IPS-15b (cell line): ENCODE measurements around the gene RNASET2.
"Not testable (repeated sequence)": the region's sequence is repeated elsewhere in the genome, so short reads cannot be mapped to it uniquely, and the experiment has no call there.

Experiments used
- H3K27me3 ChIP-seq: one replicate; pipeline ENCODE4 v1.6.1; 2013; ENCODE audit warnings: low read length; ENCODE audit not compliant: control insufficient read depth, insufficient read depth
- H3K36me3 ChIP-seq: one replicate; pipeline ENCODE4 v1.6.1; 2013; ENCODE audit warnings: low read length; ENCODE audit not compliant: control insufficient read depth, insufficient read depth
- H3K4me1 ChIP-seq: one replicate; pipeline ENCODE4 v1.6.1; 2013; ENCODE audit warnings: mild to moderate bottlenecking, low read length; ENCODE audit not compliant: control insufficient read depth, insufficient read depth
- H3K4me3 ChIP-seq: one replicate; pipeline ENCODE4 v1.5.1; 2013; ENCODE audit warnings: low read depth, low read length
- H3K9ac ChIP-seq: one replicate; pipeline ENCODE4 v1.6.1; 2013; ENCODE audit warnings: low read depth, mild to moderate bottlenecking, low read length
- H3K9me3 ChIP-seq: one replicate; pipeline ENCODE4 v1.6.1; 2013; ENCODE audit warnings: mild to moderate bottlenecking, low read length; ENCODE audit not compliant: control insufficient read depth, insufficient read depth

The RNASET2 gene

DNA sequence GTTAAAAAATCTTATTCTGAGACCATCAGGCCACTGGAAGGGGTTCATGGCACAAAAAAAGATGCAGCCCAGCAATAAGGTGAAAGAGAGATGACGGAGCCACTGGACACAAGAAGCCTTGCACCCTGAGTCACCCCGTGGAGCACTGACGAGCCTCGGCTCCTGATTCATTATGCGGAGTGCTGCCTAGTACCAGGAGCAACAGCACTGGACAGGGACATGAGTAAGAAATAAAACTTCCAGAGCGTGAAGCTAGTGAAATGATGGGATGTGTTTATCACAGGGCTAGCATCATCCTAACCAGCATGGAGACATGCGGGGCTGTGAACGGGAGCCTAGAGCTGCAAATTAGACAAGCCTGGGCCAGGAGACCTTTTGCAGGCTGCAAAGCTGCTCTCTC, 53.3 kb downstream of the RNASET2 start:
- H3K4me1 ChIP-seq = peaks cover 3% of the 10 kb centered on the region
- H3K36me3 ChIP-seq = no peaks in the 10 kb centered on the region
- no peak overlapping the region for H3K9ac ChIP-seq
- no peak overlapping the region for H3K4me3 ChIP-seq
- H3K27me3 ChIP-seq = no peaks in the 10 kb centered on the region
- H3K9me3 ChIP-seq = no peaks in the 10 kb centered on the region

- Histone ChIP-seq H3K27me3 (no peaks in the 10 kb centered on the region), H3K4me1 (peaks cover 3% of the 10 kb centered on the region), H3K4me3 (no peak overlapping the region), H3K9ac (no peak overlapping the region), H3K9me3 (no peaks in the 10 kb centered on the region), H3K36me3 (no peaks in the 10 kb centered on the region)
These were observed 54.1 kb downstream of the RNASET2 start for GRCh38 chr6:166902211-166902755.

- Histone ChIP-seq H3K9me3 (no peaks in the 10 kb centered on the region), H3K36me3 (no peaks in the 10 kb centered on the region), H3K27me3 (no peaks in the 10 kb centered on the region), H3K4me3 (no peak overlapping the region), H3K4me1 (peaks cover 3% of the 10 kb centered on the region), H3K9ac (no peak overlapping the region)
These were observed 54.7 kb downstream of the RNASET2 start for GRCh38 chr6:166901626-166902025.

DNA sequence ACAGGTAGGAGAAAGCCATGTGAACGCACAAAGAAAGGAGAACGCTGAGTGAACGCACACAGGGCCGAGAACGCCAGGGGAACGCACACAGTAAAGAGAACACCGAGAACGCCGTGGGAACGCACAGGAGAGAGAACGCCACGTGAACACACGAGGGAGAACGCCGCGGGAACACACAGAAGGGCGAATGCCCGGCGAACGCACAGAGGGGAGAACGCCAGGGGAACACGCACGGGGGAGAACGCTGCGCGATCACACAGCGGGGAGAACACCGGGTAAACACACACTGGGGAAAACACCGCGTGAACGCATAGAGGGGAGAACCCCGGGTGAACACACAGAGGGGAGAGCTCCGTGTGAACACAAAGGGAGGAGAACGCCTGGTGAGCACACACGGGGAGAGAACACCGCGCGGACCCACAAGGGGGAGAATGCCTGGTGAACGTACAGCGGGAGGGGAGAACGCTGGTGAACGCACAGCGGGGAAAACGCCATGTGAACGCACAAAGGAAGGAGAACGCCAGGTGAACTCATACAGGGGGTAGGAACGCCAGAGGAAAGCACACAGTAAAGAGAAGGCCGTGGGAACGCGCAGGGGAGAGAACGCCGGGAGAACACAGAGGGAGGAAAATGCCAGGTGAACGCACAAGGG, 55.3 kb downstream of the RNASET2 start:
- Histone ChIP-seq H3K4me1 (peaks cover 3% of the 10 kb centered on the region), H3K36me3 (no peaks in the 10 kb centered on the region), H3K27me3 (no peaks in the 10 kb centered on the region), H3K9ac (no peak overlapping the region), H3K9me3 (no peaks in the 10 kb centered on the region), H3K4me3 (no peak overlapping the region)

GRCh38 chr6:166900130-166900708, 56.1 kb downstream of the RNASET2 start:
- Histone ChIP-seq H3K9me3 (no peaks in the 10 kb centered on the region), H3K36me3 (no peaks in the 10 kb centered on the region), H3K9ac (no peak overlapping the region), H3K4me1 (peaks cover 3% of the 10 kb centered on the region), H3K4me3 (no peak overlapping the region), H3K27me3 (no peaks in the 10 kb centered on the region)

DNA sequence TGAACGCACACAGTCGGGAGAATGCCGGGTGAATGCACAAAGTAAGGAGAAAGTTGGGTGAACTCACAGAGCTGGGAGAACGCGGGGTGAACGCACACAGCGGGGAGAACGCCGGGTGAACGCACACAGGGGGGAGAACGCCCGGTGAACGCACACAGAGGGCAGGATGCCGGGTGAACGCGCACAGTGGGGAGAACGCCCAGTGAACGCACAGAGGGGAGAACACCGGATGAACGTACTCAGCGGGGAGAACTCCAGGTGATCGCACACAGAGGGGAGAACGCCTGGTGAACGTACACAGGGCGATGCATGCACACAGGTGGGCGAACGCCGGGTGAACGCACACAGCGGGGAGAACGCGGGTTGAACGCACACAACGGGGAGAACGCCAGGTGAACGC, 57.4 kb downstream of the RNASET2 start:
- peaks cover 3% of the 10 kb centered on the region for H3K4me1 ChIP-seq
- no peak overlapping the region for H3K4me3 ChIP-seq
- H3K9ac ChIP-seq = no peak overlapping the region
- H3K36me3 ChIP-seq = no peaks in the 10 kb centered on the region
- H3K27me3 ChIP-seq = no peaks in the 10 kb centered on the region
- no peaks in the 10 kb centered on the region for H3K9me3 ChIP-seq

DNA sequence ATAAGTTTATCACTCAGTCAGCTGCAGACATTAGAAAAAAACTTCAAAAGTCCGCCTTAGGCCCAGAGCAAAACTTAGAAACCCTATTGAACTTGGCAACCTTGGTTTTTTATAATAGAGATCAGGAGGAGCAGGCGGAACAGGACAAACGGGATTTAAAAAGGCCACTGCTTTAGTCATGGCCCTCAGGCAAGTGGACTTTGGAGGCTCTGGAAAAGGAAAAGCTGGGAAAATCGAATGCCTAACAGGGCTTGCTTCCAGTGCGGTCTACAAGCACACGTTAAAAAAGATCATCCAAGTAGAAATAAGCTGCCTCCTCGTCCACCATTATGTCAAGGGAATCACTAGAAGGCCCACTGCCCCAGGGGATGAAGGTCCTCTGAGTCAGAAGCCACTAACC, 61.7 kb downstream of the RNASET2 start:
- H3K9me3 ChIP-seq, H3K27me3 ChIP-seq, H3K4me1 ChIP-seq, H3K4me3 ChIP-seq, H3K36me3 ChIP-seq, H3K9ac ChIP-seq: not testable (repeated sequence)

- H3K36me3 ChIP-seq, H3K4me3 ChIP-seq, H3K9ac ChIP-seq, H3K27me3 ChIP-seq, H3K4me1 ChIP-seq, H3K9me3 ChIP-seq: not testable (repeated sequence)
These were observed 63.9 kb downstream of the RNASET2 start for GRCh38 chr6:166892472-166892871.

- H3K4me3 ChIP-seq, H3K27me3 ChIP-seq, H3K4me1 ChIP-seq, H3K9ac ChIP-seq, H3K9me3 ChIP-seq, H3K36me3 ChIP-seq: not testable (repeated sequence)
These were observed 69.6 kb downstream of the RNASET2 start for GRCh38 chr6:166886773-166887172.

- H3K4me3 ChIP-seq, H3K4me1 ChIP-seq, H3K27me3 ChIP-seq, H3K36me3 ChIP-seq, H3K9ac ChIP-seq, H3K9me3 ChIP-seq: not testable (repeated sequence)
These were observed 71.4 kb downstream of the RNASET2 start for GRCh38 chr6:166884958-166885357.

- Histone ChIP-seq H3K4me3 (no peak overlapping the region), H3K9me3 (no peaks in the 10 kb centered on the region), H3K27me3 (no peaks in the 10 kb centered on the region), H3K4me1 (no peaks in the 10 kb centered on the region), H3K9ac (no peak overlapping the region), H3K36me3 (no peaks in the 10 kb centered on the region)
These were observed 76.8 kb downstream of the RNASET2 start for GRCh38 chr6:166879594-166879993.
